SW 1271 (cell line): ENCODE results near the gene CLCNKB.
A peak's percentile ranks its signal among the peaks of the same experiment; 100 is the strongest.
"Not testable (repeated sequence)": the region's sequence is repeated elsewhere in the genome, so short reads cannot be mapped to it uniquely, and the experiment has no call there.

Source experiments
- DNase-seq, 2 experiments: peaks; one replicate each; lab custom pipeline; 2025; lab: John Stamatoyannopoulos, UW

CLCNKB gene

GRCh38 chr1:16043521-16043920 lies at the start of gene CLCNKB:
Gene CLCNKB (plus strand): TSS chr1:16043782. CDS start chr1:16044493, 711 bp downstream.
- DNase-seq: no peak

- no peak for DNase-seq
Observed at GRCh38 chr1:15994081-15994480, 49.5 kb upstream of the CLCNKB start.

DNA sequence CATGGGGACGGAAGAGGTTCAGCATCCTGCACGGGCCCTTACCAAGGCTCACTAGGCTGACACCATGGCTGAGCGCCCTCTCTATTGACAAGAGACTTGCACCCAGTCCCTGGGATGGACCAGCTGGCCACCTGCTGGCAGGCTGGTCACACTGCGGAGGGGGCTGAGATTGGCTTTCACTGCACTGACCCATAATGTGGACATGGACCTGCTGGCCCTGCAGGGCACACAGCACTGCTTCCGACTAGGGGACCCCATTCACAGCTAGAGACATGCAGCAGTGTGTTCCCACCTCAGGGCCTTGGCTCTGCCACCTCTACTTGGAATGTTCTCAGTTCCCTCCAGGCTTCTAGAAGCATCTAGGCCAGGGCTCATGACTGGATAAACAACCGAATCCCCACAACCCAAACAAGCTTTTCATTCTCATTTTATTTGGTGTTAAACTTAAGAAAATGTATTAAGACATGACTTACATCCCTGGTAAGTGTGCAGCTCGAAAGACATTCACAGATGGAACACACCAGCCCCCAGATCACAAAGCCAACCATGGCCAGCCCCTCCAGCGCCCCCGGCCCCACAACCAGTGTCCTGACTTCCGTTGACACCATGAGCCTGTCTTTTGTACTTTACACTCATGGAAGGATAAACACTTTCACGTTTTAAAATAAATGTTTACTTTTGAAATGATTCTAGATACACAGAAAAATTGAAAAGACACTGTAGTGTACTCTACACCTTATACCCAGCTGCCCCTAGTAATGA lies 48.8 kb upstream of the CLCNKB start:
- DNase-seq: peak in 1 of 2 experiments; percentile 45

DNA sequence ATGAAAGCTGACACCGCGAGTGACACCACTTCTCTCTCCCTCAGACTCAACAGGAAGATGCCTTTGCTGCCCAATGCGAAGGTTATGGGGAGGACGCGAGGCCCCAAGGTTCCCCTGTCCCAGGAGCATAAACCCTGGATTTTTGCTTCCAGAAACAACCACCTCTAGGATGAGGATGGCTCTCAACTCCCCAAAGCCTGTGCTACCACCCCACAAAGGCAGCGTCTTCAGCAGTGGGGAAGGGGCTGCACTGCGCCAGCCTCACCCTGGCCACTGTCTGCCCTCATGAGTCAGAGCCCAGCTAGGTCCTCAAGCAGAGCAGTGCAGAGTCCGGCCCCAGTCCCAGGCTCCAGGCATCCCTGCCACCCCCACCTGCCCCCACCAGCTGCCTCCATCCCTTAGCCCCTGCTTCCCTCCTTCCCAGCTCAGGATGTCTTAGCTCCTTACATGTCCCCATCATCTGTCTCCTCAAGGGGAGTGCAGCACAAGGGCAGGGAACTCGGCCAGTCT lies 46.5 kb upstream of the CLCNKB start:
- no peak for DNase-seq

DNA sequence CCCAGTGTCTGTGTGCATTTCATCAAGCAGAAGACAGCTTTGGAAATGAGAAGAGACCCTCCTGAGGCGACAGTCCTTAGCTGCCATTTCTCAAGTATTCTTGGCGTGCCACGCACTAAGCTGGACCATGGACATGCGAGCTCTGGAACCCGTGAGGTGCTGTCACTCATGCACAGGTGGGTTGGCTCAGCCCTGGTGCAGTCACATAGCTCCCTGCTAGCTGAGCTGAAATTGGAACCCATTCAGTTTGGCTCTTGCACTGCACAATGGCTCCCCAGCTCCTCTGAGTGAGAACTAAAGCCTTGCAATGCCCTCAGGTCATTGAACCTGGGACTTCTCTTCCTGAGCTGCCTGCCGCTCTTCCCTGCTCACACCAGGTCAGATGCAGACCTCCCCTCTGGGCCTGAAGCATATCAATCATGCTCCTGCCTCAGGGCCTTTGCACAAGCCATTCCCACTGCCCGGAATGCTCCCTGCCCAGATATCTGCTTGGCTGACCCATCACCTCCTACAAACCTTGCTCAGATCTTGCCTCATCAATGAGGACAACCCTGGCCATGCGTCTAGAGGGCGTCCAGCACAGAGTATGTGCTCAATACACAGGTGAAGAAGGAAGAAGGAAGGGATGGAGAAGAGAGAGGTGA lies 45.8 kb upstream of the CLCNKB start:
- DNase-seq: no peak

GRCh38 chr1:15998929-15999328 lies 44.7 kb upstream of the CLCNKB start:
- no peak for DNase-seq

DNA sequence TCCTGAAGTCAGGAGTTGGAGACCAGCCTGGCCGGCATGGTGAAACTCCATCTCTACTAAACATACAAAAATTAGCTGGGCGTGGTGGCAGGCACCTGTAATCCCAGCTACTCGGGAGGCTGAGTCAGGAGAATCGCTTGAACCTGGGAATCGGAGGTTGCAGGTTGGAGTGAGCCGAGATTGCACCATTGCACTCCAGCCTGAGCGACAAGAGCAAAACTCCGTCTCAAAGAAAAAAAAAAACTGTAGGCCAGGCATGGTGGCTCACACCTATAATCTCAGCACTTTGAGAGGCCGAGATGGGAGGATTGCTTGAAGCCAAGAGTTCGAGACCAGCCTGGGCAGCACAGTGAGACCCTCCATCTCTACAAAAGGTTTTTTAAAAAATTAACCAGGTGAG lies 42.3 kb upstream of the CLCNKB start:
- DNase-seq: not testable (repeated sequence)

GRCh38 chr1:16005597-16005996 lies 38.0 kb upstream of the CLCNKB start:
- DNase-seq: no peak

DNA sequence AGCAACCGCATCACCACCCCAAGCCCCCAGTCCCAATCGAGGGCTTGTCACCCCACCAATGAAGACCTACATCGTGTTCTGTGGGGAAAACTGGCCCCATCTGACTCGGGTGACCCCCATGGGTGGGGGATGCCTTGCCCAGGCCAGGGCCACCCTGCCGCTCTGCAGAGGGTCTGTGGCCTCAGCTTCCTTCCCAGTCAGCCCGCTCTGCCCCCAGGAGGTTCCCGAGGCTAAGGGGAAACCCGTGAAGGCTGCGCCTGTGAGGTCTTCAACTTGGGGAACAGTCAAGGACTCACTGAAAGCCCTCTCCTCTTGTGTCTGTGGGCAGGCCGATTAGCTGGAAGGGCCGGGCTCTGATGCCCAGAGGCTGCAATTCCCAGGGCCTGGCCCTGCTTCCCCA lies 37.6 kb upstream of the CLCNKB start:
- DNase-seq: no peak

DNA sequence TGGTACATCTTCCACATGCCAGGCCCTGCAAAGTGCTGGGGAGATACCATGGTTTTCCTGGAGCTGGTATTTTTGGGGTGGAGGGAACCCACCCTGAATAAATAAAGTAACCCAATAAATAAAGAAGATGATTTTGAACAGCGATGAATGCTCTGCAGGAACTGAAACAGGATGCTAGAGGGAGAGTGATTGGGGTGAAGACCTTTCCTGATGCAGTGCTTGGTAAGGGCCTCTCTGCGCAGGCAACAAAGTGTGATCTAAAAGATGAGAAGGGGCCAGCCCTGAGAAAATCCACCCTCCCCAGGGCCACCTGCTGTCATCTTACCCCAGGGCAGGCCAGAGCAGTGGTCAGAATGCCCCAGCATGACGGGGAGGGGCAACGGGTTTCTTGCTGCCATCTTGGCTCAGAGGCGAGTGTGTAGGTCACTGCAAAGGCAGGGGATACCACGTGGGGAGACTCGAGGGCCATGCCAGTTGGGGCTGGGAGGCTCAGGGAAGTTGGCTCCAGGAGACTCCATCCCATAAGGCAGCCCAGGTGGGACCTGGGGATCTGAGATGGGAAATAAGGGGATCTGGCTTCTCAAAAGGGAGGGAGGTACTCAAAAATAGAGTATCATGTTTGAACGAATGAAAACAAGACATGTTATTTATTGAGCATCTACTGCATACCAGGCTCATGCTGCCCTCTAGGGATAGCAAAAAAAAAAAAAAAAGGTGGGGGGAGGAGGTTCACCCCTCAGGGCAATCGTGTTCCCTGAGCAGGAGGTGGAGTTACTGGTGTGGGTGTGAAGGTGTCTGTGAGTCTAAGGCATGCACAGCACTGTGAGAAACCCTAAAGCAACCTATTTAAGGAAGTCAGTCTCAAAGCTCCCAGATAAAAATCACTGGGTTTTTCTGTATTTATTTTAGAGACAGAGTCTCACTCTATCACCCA lies 36.8 kb upstream of the CLCNKB start:
- no peak for DNase-seq

DNA sequence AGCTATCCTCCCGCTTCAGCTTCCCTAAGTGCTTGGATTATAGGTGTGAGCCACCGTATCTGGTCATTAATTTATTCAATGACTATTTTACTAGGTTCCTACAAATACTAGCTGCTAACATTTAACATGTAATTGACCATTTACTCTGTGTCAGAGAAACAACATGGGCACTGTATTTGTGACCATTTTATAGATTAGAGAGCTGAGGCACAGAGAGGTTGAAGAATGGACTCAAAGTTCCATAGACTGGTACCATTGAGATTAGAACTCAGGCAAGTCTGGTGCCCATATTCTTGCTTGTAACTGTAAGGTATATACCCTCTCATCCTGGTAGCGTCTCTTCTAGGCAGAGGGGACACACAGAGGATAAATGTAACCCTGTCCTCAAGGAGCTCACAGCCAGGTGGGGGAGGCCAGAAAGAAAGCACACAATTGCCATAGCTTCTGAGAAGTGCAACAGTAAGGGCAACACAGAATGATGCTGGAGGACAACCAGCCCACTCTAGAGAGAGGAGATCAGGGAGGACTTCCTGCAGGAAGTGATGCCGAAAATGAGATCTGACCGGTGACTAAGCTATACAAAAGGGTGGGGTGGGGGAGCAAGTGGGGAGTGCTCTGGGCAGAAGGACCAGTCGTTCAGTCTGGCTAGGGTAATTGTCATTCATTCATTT lies 35.8 kb upstream of the CLCNKB start:
- DNase-seq: no peak

GRCh38 chr1:16009030-16009460 lies 34.5 kb upstream of the CLCNKB start:
- peak; percentile 12 to 57 for DNase-seq

- DNase-seq: no peak
Observed at GRCh38 chr1:16009678-16010077, 33.9 kb upstream of the CLCNKB start.

DNA sequence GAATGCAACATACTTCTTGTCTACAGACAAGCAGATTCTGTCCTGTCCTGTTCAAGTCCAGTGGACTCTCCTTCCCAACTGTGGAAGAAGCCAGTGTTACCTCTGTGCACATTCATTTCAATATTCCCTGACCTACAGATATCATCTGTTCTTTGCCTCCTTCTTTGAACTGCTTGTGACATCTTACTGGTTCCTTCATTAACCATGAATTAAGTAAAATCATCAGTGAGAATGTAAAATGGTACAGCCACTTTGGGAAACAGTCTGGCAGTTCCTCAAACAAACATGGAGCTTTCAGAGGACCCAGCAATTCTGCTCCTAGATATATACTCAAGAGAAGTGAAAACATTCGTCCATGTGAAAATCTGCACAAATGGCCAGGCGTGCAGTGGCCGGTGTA lies 32.7 kb upstream of the CLCNKB start:
- DNase-seq: no peak

GRCh38 chr1:16011936-16012589 lies 31.5 kb upstream of the CLCNKB start:
- DNase-seq: no peak

GRCh38 chr1:16012590-16013219 lies 30.9 kb upstream of the CLCNKB start:
- no peak for DNase-seq

DNA sequence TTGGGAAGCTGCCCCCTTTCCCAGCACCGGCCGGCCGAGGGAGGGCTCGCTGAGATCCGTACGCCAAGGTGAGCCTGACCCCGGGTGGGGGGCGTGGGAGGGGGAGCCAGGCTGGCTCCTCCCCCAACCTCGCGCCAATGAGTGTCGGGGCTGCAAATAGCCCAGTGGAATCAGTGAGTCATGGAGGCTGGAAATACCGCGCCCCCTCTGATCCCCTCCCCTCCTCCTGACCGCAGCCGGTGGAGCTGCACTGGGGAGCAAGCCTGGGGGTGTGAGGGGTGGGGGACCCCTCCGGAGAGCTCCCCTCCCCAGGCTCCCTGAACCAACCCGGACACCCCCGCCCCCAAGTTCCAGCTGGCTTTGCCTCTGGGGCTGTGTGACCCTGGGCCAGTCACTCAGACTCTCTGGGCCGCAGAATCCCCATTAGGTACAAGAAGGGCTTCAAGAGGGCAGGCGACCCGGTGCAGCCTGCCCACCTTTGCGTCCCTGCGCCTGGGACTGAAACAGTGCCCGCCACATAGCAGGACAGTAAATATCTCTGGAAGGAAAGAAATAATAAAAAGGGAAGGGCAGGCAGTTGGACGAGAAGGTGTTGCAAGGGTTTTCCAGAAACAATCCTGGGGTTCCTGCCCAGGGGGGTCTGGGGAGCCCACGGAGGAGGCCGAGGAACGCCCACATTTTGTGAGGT lies 30.2 kb upstream of the CLCNKB start:
- DNase-seq: no peak

DNA sequence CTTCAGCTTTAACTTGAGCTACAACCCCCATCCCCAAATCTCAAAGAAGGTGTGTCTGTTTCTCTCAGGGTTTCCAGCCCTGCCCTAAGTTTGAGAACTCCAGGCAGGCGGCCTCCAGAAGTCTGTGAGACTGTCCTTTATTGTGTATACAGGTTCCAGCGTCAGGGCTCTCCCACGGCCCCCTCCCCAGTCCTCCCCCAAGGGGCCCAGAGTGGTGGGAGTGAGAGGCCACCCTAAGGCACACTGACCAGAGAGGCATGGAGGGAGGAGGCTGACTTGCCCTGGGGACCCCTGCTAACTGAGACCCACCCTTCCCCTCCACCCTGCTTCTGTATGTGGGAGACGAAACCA lies 29.7 kb upstream of the CLCNKB start:
- no peak for DNase-seq

- DNase-seq: no peak
Observed at GRCh38 chr1:16014509-16015482, 28.8 kb upstream of the CLCNKB start.
